SU-DHL-6 (cell line): Measurements from ENCODE around the gene KDM4B.

Experiments
- H2AFZ ChIP-seq: fragments of 200-600 bp; sonication (generic); 2 replicates; pipeline ENCODE4 v1.6.1; 2014; ENCODE audit warnings: low read depth, mild to moderate bottlenecking, moderate library complexity, mixed read lengths, antibody characterized with exemption, low read length; ENCODE audit not compliant: severe bottlenecking
- H3F3A ChIP-seq: fragments of 200-600 bp; shearing (Covaris generic); 2 replicates; pipeline ENCODE4 v1.6.0; 2016; ENCODE audit warnings: antibody characterized with exemption, mild to moderate bottlenecking; ENCODE audit not compliant: insufficient read depth
- H3K27ac ChIP-seq: fragments of 200-600 bp; sonication (generic); 2 replicates; pipeline ENCODE4 v1.5.1; 2016; ENCODE audit warnings: low read depth, mild to moderate bottlenecking, low read length, moderate library complexity, mixed read lengths
- H3K27me3 ChIP-seq: fragments of 200-600 bp; sonication (generic), shearing (Covaris generic); 2 replicates; pipeline ENCODE4 v1.6.0; 2014; ENCODE audit warnings: mild to moderate bottlenecking, low read length
- H3K36me3 ChIP-seq: fragments of 200-600 bp; sonication (generic); 2 replicates; pipeline ENCODE4 v1.6.1; 2014; ENCODE audit warnings: mild to moderate bottlenecking, low read length, mixed read lengths
- H3K4me2 ChIP-seq: fragments of 300-600, 200-600 bp; shearing (Covaris generic), sonication (generic); 2 replicates; pipeline ENCODE4 v1.6.0; 2014; ENCODE audit warnings: low read length, low read depth, mild to moderate bottlenecking; ENCODE audit not compliant: poor library complexity, severe bottlenecking
- H3K4me3 ChIP-seq: fragments of 200-600 bp; sonication (generic); 2 replicates; pipeline ENCODE4 v1.5.1; 2014; ENCODE audit warnings: antibody characterized with exemption, low read length, mild to moderate bottlenecking, mixed read lengths; ENCODE audit not compliant: insufficient read depth, poor library complexity, severe bottlenecking
- H3K79me2 ChIP-seq: fragments of 200-600 bp; sonication (generic); 2 replicates; pipeline ENCODE4 v1.6.1; 2014; ENCODE audit warnings: mild to moderate bottlenecking, low read length, moderate library complexity; ENCODE audit not compliant: insufficient read depth
- H3K9ac ChIP-seq: fragments of 200-600 bp; sonication (generic); 2 replicates; pipeline ENCODE4 v1.7.0; 2014; ENCODE audit warnings: mild to moderate bottlenecking, low read length
- H3K9me2 ChIP-seq: fragments of 200-600 bp; sonication (generic); replicated peaks from 2 replicates; pipeline ENCODE4 v1.6.1; 2014; ENCODE audit warnings: low read length; ENCODE audit not compliant: insufficient read depth
- H3K9me3 ChIP-seq: fragments of 200-600 bp; sonication (generic); 2 replicates; pipeline ENCODE4 v1.6.1; 2014; ENCODE audit warnings: low read length, mixed read lengths; ENCODE audit not compliant: insufficient read depth
- H4K20me1 ChIP-seq: fragments of 200-600 bp; sonication (generic); 2 replicates; pipeline ENCODE4 v1.6.1; 2014; ENCODE audit warnings: low read depth, mild to moderate bottlenecking, antibody characterized with exemption, low read length, moderate library complexity, mixed read lengths
- EZH2phosphoT487 ChIP-seq: fragments of 200-600 bp; sonication (generic), shearing (Covaris generic); conservative IDR thresholded peaks from 2 replicates; pipeline ENCODE4 v1.6.1; 2018; ENCODE audit warnings: mild to moderate bottlenecking, antibody characterized with exemption, low read length, moderate library complexity, mixed read lengths
- TF ChIP-seq, protein P1 (sequence below): fragments of 200-600 bp; sonication (generic); IDR thresholded peaks from one replicate; pipeline ENCODE4 v1.5.1; 2017; ENCODE audit warnings: antibody characterized with exemption, mild to moderate bottlenecking, low read length, moderate library complexity; ENCODE audit not compliant: insufficient read depth, poor library complexity, severe bottlenecking

The KDM4B gene

DNA sequence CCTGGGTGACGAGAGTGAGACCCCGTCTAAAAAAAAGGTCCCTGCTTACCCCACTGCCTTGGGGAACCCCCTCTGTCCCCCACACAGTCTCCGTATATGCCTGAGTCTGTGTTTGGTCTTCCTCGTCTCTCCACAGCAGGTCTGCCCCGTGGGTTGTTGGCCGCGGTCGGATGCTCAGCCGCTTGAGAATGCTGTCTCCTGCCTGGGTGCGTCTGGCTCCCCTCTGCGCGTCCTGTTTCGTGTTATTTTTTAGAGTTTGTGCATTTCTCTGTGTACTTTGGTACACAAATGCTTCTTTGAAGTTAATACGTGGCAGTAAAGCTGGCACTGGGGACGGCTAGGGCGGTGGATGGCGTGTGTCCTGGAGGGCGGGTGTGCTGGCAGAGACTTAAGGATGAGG lies 34.9 kb downstream of the KDM4B start:
- Histone ChIP-seq H3K9ac (no peak overlapping the region), H3K9me3 (no peaks in the 10 kb centered on the region), H3K4me3 (no peak overlapping the region), H3K27ac (no peak overlapping the region), H3K79me2 (peaks cover 10% of the 10 kb centered on the region; the same call in 1 of the 2 replicates), H3K9me2 (no peaks in the 10 kb centered on the region), H4K20me1 (no peaks in the 10 kb centered on the region; the same call in 1 of the 2 replicates), H3K4me2 (no peak overlapping the region), H2AFZ (no peak overlapping the region), H3K36me3 (no peaks in the 10 kb centered on the region), H3F3A (no peaks in the 10 kb centered on the region), H3K27me3 (no peaks in the 10 kb centered on the region)
- no peak for TF ChIP-seq EZH2phosphoT487
- TF ChIP-seq, protein P1, sequence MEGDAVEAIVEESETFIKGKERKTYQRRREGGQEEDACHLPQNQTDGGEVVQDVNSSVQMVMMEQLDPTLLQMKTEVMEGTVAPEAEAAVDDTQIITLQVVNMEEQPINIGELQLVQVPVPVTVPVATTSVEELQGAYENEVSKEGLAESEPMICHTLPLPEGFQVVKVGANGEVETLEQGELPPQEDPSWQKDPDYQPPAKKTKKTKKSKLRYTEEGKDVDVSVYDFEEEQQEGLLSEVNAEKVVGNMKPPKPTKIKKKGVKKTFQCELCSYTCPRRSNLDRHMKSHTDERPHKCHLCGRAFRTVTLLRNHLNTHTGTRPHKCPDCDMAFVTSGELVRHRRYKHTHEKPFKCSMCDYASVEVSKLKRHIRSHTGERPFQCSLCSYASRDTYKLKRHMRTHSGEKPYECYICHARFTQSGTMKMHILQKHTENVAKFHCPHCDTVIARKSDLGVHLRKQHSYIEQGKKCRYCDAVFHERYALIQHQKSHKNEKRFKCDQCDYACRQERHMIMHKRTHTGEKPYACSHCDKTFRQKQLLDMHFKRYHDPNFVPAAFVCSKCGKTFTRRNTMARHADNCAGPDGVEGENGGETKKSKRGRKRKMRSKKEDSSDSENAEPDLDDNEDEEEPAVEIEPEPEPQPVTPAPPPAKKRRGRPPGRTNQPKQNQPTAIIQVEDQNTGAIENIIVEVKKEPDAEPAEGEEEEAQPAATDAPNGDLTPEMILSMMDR: no peak

DNA sequence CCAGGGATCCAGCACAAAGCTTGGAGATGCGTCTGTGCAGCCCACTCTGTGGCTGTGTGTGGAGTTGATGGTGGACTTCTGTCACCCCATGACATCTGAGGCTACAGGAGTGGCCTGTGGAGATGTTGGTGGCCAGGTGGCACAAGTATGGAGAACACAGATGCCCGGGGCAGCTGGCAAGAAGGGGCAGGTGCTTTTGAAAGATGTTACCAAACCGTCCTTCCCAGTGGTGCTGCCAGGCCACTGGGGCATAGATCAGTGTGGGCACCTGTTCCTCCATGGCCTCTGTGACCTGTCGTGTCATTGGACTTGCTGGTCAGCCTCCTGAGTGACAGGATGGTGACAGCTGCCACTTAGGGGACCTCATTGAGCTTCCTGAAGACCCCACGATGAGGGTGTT lies 36.2 kb downstream of the KDM4B start:
- Histone ChIP-seq H3K9me2 (no peaks in the 10 kb centered on the region), H3K4me3 (no peak overlapping the region), H3K36me3 (no peaks in the 10 kb centered on the region), H3K9me3 (no peaks in the 10 kb centered on the region), H3F3A (no peaks in the 10 kb centered on the region), H3K79me2 (peaks cover 13% of the 10 kb centered on the region; the same call in 1 of the 2 replicates), H3K27ac (no peak overlapping the region), H3K27me3 (no peaks in the 10 kb centered on the region), H4K20me1 (no peaks in the 10 kb centered on the region; the same call in 1 of the 2 replicates), H2AFZ (no peak overlapping the region), H3K4me2 (no peak overlapping the region), H3K9ac (no peak overlapping the region)
- TF ChIP-seq, protein P1: no peak
- TF ChIP-seq EZH2phosphoT487: no peak

DNA sequence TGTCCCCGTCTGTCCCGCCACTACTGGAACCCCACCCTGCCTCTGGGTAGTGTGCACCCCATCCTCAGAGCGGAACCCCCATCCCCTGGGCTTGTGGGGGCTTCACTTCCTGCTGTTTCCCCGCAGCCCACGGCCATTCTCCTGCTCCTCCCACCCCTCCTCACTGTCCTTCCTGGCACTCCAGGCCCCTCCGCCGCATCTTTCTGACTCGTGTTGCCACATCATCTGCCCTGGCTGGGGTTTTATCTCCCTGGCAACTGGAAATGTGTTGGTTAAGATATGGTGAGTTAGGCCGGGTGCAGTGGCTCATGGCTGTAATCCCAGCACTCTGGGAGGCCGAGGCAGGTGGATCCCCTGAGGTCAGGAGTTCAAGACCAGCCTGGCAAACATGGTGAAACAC lies 37.3 kb downstream of the KDM4B start:
- no peaks in the 10 kb centered on the region for H3K36me3 ChIP-seq
- no peaks in the 10 kb centered on the region for H3F3A ChIP-seq
- no peak overlapping the region for H2AFZ ChIP-seq
- H3K9me3 ChIP-seq: no peaks in the 10 kb centered on the region
- H4K20me1 ChIP-seq: no peaks in the 10 kb centered on the region; the same call in 1 of the 2 replicates
- no peak overlapping the region for H3K27ac ChIP-seq
- TF ChIP-seq EZH2phosphoT487: no peak
- TF ChIP-seq, protein P1: no peak
- H3K4me3 ChIP-seq: no peak overlapping the region
- no peak overlapping the region for H3K9ac ChIP-seq
- H3K79me2 ChIP-seq: peaks cover 15% of the 10 kb centered on the region; the same call in 1 of the 2 replicates
- H3K9me2 ChIP-seq: no peaks in the 10 kb centered on the region
- H3K4me2 ChIP-seq: no peak overlapping the region
- no peaks in the 10 kb centered on the region for H3K27me3 ChIP-seq
